Measurements from ENCODE around the gene SERPINA3. TPM values are rescaled to one million over a fixed set of nuclear protein-coding genes. Genes with fewer than 3 reads are reported as not detected.

Gene SERPINA3
- total RNA-seq, 1 donor from 2014 or later, result 1.3 TPM

GRCh38 chr14:94628578-94628977, 16.4 kb downstream of the SERPINA3 start:
- no peak overlapping the region for H3K27ac Mint-ChIP-seq (ENCODE audit: unreplicated experiment)

GRCh38 chr14:94630396-94630795, 18.2 kb downstream of the SERPINA3 start:
- TF ChIP-seq EZH2 (IDR thresholded peaks at IDR 0.05; ENCODE audit: insufficient read depth, low read length) (no peak), CTCF (IDR thresholded peaks at IDR 0.05; ENCODE audit: insufficient read depth, low read depth, low read length) (no peak)
- Histone ChIP-seq H3K4me1 (ENCODE audit: insufficient read depth, low read length) (peaks cover 5% of the 10 kb centered on the region), H3K36me3 (ENCODE audit: insufficient read depth, low read length) (no peaks in the 10 kb centered on the region), H3K9ac (ENCODE audit: low read length) (no peak overlapping the region), H3K79me2 (ENCODE audit: insufficient read depth, low read length) (no peaks in the 10 kb centered on the region), H3K4me2 (ENCODE audit: low read length) (no peak overlapping the region), H4K20me1 (ENCODE audit: insufficient read depth, low read length) (no peaks in the 10 kb centered on the region), H3K27ac (ENCODE audit: low read depth, low read length) (no peak overlapping the region), H3K27me3 (ENCODE audit: insufficient read depth, low read length) (peaks cover 4% of the 10 kb centered on the region), H3K4me3 (ENCODE audit: insufficient read depth, low read depth, low read length) (no peak overlapping the region), H3K9me3 (ENCODE audit: insufficient read depth, low read depth, low read length) (no peaks in the 10 kb centered on the region), H2AFZ (ENCODE audit: low read depth, low read length) (no peak overlapping the region)
- Mint-ChIP-seq H3K4me3 (ENCODE audit: unreplicated experiment) (no peak overlapping the region), H3K4me1 (ENCODE audit: low read depth, unreplicated experiment) (peaks cover 4% of the 10 kb centered on the region), H3K36me3 (ENCODE audit: low read depth, unreplicated experiment) (peaks cover 2% of the 10 kb centered on the region), H3K27ac (ENCODE audit: unreplicated experiment) (no peak overlapping the region), H3K27me3 (ENCODE audit: low read depth, unreplicated experiment) (peaks cover 35% of the 10 kb centered on the region), H3K9me3 (ENCODE audit: unreplicated experiment) (peaks cover 8% of the 10 kb centered on the region)
- no peak for DNase-seq (ENCODE audit: low read depth)
- no peak for FAIRE-seq

More at GRCh38 chr14:94628578-94628977, 16.4 kb downstream of the SERPINA3 start:
- FAIRE-seq (no peak), DNase-seq (ENCODE audit: low read depth) (no peak)
- TF ChIP-seq CTCF (IDR thresholded peaks at IDR 0.05; ENCODE audit: insufficient read depth, low read depth, low read length) (no peak), EZH2 (IDR thresholded peaks at IDR 0.05; ENCODE audit: insufficient read depth, low read length) (no peak)
- Mint-ChIP-seq H3K4me1 (ENCODE audit: low read depth, unreplicated experiment) (peaks cover 4% of the 10 kb centered on the region), H3K4me3 (ENCODE audit: unreplicated experiment) (no peak overlapping the region), H3K36me3 (ENCODE audit: low read depth, unreplicated experiment) (no peaks in the 10 kb centered on the region), H3K27me3 (ENCODE audit: low read depth, unreplicated experiment) (peaks cover 29% of the 10 kb centered on the region), H3K9me3 (ENCODE audit: unreplicated experiment) (peaks cover 8% of the 10 kb centered on the region)
- Histone ChIP-seq H3K4me1 (ENCODE audit: insufficient read depth, low read length) (peaks cover 14% of the 10 kb centered on the region), H3K4me2 (ENCODE audit: low read length) (no peak overlapping the region), H3K27me3 (ENCODE audit: insufficient read depth, low read length) (peaks cover 6% of the 10 kb centered on the region), H3K79me2 (ENCODE audit: insufficient read depth, low read length) (no peaks in the 10 kb centered on the region), H3K9ac (ENCODE audit: low read length) (no peak overlapping the region), H3K4me3 (ENCODE audit: insufficient read depth, low read depth, low read length) (no peak overlapping the region), H4K20me1 (ENCODE audit: insufficient read depth, low read length) (no peaks in the 10 kb centered on the region), H3K36me3 (ENCODE audit: insufficient read depth, low read length) (no peaks in the 10 kb centered on the region), H3K27ac (ENCODE audit: low read depth, low read length) (no peak overlapping the region), H3K9me3 (ENCODE audit: insufficient read depth, low read depth, low read length) (no peaks in the 10 kb centered on the region), H2AFZ (ENCODE audit: low read depth, low read length) (no peak overlapping the region)

- no peaks in the 10 kb centered on the region for H3K4me1 ChIP-seq (ENCODE audit: insufficient read depth, low read length)
- H3K9me3 ChIP-seq (ENCODE audit: insufficient read depth, low read depth, low read length), result no peaks in the 10 kb centered on the region
- no peak for FAIRE-seq
- no peaks in the 10 kb centered on the region for H3K36me3 ChIP-seq (ENCODE audit: insufficient read depth, low read length)
- H3K4me3 ChIP-seq (ENCODE audit: insufficient read depth, low read depth, low read length), result no peak overlapping the region
- no peaks in the 10 kb centered on the region for H4K20me1 ChIP-seq (ENCODE audit: insufficient read depth, low read length)
- DNase-seq (ENCODE audit: low read depth), result no peak
- no peak overlapping the region for H3K4me3 Mint-ChIP-seq (ENCODE audit: unreplicated experiment)
- peaks cover 4% of the 10 kb centered on the region for H3K27me3 ChIP-seq (ENCODE audit: insufficient read depth, low read length)
- peaks cover 4% of the 10 kb centered on the region for H3K4me1 Mint-ChIP-seq (ENCODE audit: low read depth, unreplicated experiment)
- no peaks in the 10 kb centered on the region for H3K79me2 ChIP-seq (ENCODE audit: insufficient read depth, low read length)
- no peak for TF ChIP-seq CTCF (IDR thresholded peaks at IDR 0.05; ENCODE audit: insufficient read depth, low read depth, low read length)
- TF ChIP-seq EZH2 (IDR thresholded peaks at IDR 0.05; ENCODE audit: insufficient read depth, low read length), result no peak
- H2AFZ ChIP-seq (ENCODE audit: low read depth, low read length), result no peak overlapping the region
- peaks cover 35% of the 10 kb centered on the region for H3K27me3 Mint-ChIP-seq (ENCODE audit: low read depth, unreplicated experiment)
- H3K9me3 Mint-ChIP-seq (ENCODE audit: unreplicated experiment), result peaks cover 8% of the 10 kb centered on the region
- no peak overlapping the region for H3K9ac ChIP-seq (ENCODE audit: low read length)
- H3K27ac ChIP-seq (ENCODE audit: low read depth, low read length), result no peak overlapping the region
- no peak overlapping the region for H3K4me2 ChIP-seq (ENCODE audit: low read length)
- peaks cover 2% of the 10 kb centered on the region for H3K36me3 Mint-ChIP-seq (ENCODE audit: low read depth, unreplicated experiment)
- no peak overlapping the region for H3K27ac Mint-ChIP-seq (ENCODE audit: unreplicated experiment)
These were observed 18.9 kb downstream of the SERPINA3 start for GRCh38 chr14:94631050-94631449.
